HG02588 (cell line): ENCODE results near the gene BANP.
"Not testable (repeated sequence)": the region's sequence is repeated elsewhere in the genome, so short reads cannot be mapped to it uniquely, and the experiment has no call there.

ENCODE experiments used
- ATAC-seq: cut with Tn5 transposase; IDR thresholded peaks from one replicate; pipeline ENCODE4 v1.9.1; 2021; ENCODE audit warnings: mild to moderate bottlenecking, moderate library complexity; ENCODE audit not compliant: unreplicated experiment

BANP gene

DNA sequence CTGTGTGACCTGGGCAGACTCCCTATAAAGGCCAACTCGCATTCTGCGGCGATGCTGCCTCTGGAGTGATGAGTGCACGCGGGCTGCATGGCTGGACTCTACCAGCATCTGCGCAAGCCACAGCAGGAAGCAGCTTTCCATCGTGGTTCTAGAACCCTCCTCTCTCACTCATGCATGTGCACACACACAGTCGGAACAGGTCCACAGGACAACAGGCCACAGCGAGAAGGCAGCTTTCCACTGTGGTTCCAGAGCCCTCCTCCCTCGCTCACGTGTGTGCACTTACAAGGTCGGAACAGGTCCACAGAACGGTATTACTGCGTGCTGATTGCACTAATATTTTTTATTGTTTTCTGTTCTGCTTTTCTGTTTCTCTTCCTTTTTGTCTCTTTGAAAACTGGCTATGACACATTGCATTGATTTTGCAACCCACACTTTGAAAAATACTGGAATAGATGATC, 92.9 kb downstream of the BANP start:
- peak; percentile 46 for ATAC-seq

DNA sequence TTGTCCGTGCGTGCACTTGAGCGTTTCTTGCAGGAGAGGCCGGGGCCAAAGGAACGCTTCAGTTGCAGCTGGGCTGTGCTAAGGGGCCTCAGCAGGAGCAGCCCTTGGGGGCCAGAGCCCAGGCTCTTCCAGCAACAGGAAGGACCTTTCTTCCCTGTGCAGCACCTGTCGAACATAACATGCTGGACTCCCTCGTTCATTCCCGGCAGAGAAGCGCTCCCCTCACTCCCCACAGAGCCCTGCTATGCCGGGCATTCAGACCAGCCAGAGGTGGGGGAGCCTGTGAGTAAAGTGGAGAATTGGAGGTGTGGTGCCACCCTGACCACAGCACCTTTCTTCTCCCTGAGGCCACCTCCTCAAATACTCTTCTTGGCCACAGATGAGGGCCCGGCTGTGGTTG, 94.1 kb downstream of the BANP start:
- ATAC-seq, result not testable (repeated sequence)

DNA sequence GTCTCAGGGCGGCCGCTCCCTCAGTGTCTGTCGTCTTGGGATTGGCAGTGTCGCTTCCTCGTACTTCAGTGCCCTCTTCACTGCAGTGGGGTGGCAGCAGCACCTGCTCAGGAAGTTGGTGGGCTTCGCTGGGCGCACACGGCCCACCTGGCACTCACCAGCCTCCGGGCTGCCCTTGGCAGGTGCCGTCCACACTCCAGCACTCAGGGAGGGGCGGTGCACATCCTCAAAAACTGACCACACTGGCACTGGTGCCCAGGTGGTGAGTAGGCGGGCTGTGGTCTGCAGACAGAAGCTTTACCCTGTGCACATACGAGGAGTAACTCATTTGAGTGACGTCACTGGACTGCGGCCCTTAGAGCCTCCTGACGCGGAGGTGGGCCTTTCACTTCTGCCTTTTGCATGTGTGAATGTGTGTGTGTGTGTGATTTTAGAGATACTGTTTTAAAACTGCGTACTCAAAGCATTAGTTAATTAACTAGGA, 94.6 kb downstream of the BANP start:
- ATAC-seq, result peak; percentile 73

DNA sequence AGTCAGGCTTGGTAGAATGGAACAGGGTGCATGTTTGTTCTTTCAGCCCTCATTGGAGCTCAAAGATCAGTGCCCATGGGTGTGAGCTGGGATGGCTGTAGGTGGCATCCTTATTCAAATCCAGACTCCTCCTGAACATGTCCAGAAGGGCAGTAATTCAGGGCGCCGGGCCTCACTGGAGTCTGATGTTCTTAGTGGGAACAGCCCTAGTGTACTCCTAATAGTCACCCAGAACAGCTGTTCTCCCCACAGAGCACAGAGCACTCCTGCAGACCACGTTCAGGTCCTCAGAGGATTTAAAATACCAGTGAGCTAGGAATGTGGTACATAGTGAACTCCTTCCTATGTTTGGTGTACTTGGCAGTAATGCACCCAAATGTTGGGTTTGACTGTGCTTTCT, 96.2 kb downstream of the BANP start:
- no peak for ATAC-seq

DNA sequence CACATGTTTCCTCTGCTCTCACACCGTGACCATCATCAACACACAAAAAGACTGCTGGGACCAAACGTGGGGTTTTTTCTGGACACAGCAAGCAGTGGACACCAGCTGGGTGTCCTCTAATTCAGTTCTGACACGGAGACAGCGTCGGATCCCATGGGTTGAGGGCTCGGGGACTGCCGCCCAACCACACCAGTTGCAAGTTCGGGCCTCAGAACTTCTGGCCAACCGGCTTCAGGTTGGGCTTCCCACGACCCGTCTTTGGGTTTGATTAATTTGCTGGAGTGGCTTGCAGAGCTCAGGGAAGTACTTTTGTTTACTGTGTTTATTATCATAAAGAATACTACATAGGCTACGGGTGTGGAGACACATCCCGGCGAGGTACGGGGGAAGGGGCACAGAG, 97.8 kb downstream of the BANP start:
- ATAC-seq, result no peak

DNA sequence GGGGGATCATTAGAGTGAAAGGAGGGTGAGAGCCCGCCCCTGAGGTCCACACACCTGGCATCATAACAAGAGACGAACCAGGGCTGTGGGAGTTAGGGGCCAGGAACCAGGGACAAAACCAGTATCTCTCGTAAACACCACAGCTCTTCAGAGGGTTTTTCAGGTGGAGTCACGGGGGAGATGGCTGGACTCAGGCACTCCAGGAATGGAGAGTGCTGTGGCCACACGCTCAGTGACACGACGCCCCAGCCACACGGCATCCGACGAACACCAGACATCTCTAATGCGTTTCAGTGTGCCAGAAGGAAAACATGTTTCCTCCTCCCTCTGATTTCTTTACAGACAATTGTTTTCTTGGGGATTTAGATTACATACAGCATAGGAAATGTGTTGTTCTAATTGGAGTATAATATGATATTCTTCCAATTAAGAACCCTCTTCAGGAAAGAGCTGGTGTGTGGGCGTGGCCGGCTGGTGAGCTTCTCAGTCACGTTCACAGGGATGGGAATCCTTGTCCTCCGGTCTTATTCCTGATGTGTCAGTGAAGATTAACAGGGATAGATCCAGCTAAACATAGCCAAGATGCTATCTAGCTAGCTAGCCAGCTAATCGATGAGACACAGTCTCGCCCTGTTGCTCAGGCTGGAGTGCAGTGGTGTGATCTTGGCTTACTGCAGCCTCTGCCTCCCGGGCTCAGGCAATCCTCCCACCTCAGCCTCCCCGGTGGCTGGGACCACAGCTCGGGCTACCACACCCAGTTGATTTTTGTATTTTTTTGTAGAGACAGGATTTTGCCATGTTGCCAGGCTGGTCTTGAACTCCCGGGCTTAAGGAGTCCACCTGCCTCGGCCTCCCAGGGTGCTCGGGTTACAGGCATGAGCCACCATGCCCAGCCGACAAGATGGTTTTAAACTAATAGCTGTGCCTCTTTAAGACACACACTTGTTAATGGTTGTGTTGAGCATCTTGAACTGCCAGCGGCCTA, 98.6 kb downstream of the BANP start:
- ATAC-seq, result no peak

DNA sequence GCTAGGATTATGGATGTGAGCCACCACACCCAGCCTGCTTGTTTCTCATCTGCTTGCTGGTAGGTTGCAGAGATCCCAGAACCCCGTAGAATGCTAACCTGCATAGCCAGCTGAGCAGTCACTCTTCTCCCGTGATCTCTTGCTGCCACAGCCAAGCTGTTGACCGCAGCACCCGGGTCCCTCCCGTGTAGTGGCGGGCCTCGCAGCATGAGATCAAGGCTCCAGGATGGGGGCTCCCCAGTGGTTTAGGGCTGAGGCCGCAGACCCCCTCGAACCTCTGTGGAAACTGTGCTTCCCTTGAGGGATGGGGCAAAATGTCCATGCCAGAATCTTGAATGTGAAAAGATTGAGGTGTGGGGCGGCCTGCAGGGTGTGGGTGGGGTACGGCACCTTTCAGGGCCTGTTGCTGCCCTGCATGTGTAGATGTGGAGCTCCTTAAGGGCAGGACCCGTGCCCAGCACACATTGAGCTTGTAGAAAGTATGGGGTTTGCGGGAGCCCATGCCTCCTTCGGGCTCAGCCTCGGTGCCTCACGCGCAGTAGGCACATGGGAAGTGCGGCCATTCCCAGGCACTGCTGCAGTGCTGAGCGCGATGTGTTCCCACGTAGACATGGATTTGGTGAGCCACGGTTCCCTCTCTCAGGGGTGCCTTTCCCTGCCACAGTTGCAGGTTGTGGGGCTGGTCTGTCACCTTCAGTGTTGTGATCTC, 99.9 kb downstream of the BANP start:
- no peak for ATAC-seq

DNA sequence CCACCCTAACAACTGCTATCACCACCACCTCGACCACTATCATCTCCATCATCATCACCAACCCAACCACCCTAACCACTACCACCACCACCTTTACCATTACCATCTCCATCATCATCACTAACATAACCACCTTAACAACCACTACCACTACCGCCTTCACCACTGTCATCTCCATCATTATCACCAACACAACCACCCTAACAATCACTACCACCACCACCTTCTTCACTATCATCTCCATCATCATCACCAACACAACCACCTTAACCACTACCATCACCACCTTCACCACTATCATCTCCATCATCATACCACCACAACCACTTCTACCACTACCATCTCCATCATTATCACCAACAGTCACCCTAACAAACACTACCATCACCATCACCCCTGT, 101.4 kb downstream of the BANP start:
- no peak for ATAC-seq

DNA sequence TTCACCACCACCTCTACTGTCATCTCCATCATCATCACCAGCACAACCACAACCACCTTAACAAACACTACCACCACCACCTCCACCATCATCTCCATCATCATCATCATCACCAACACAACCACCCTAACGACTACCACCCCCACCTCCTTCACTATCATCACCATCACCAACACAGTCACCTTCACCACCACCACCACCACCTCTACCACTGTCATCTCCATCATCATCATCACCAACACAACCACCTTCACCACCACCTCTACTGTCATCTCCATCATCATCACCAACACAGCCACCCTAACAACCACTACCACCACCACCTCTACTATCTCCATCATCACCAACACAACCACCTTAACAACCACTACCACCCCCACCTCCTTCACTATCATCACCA, 102.2 kb downstream of the BANP start:
- ATAC-seq, result not testable (repeated sequence)

DNA sequence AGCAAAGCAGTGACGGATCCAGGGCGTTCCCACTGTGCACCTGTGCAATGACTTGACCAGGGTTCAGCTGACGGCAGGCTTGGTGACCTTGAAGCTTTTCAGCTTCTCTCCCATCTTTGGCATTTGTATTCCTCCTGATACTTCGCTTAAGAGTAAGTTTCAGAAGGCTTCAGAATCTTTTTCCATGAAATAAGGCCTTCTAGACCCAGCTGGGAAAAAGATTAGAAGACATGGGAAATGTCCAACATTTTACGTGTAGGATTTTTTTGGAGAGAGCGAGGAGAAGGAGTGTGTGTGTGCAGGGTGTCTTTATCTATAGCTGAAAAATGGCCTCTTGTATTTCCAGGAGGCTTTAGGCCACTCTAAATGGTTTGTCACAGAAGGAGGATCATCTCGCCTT, 104.1 kb downstream of the BANP start:
- ATAC-seq, result no peak

DNA sequence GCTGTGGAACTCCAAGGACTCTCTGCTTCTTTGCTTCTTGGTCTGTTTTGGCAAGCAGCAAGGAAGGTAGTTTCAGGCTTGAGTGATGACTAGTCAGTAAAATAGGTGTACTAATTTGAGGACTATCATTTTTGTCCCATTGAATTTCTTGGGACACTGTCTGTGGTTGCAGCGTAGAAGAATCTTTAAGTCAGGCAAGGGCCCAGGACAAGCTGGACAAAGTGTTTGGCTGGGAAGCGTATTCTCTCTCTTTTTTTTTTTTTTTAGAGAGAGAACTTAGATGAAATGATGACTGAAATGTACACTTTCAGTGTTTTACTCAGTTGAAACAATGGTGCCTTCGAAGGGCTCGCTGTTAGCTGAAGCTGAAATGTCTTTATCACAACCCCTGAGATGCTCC, 105.0 kb downstream of the BANP start:
- no peak for ATAC-seq

DNA sequence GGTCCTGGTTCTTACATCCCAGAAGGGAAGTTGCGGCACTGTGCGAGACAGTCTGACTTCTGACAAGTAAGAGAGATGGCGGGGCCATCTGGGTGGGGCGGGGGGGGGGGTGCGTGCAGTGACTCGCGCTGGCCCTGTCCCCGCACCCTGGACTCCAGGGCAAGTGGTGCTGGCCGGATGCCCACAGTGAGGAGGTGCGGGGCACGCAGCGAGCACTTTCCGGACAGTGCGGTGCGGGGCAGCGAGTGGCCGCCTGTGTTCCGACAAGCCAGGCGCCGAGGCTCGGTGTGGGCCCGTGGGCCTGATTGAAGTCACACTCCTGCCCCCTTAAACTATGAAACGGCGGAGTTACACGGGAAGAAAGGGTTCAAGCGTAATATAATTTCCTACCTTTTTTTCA, 106.4 kb downstream of the BANP start:
- no peak for ATAC-seq

DNA sequence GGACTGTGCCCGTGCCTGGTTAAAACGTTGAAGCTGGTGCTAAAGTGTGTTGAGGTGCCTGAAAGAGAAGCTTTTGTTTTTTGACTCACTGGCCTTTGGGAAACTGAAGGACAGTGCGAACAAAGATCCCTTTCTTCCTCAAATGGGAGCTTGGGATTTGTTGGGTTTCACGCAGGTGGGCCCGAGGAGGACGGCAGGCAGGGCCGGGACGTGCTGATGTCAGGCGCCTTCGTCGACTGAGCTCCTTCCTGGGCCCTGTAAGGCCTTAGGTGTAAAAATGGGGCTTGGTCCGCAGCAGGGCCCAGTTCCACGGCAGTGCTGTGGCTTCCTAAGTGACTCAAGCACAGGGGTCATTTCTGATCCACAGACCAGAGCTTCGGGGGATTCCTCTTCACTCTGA, 106.9 kb downstream of the BANP start:
- ATAC-seq, result no peak

DNA sequence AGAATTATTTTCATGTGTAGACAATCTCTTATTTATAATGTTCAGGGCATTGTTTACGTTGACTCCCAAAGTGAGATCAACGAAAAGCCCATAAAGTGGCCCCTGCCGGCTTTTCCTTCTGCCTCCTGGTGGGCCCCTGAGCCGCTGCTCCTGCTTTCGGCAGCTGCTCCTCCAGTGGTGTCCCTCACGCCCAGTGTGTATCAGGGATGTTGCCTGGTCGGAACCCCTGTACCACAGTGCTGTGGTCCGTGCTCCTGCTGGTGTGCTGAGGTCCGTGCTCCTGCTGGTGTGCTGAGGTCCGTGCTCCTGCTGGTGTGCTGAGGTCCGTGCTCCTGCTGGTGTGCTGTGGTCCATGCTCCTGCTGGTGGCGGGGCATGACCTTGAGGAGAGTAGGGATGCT, 107.6 kb downstream of the BANP start:
- ATAC-seq, result no peak

DNA sequence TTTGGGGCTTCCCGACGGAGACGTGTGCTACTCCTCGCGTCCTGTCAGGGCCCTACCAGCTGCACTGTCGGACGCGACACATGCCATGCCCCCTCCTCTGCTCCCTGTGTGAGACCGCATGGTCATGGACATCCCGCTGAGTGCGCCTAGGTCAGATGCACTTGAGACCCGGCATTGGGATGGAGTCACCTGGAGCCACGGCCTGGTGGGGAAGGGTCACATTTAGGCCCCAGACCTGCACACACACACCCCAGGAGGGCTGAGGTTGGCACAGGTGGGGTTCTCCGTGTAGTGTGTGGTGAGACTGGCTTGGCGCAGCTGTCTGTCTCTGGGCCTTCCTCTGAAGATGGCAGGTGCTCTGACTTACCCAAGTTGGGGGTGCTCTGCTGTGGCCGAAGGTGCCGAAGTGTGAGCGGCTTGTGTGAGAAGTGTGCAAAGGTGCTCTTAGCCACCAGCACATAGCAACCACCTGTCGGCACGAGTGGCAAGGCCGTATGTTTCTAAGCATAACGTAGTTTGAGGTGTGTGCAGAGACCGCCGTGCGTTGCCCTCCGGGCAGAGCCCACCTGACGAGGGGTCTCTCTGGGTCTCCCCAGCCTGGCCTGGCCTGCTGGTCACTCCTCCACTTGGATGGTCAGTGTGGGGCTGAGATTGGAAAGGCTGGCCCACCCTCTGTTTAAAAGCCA, 108.6 kb downstream of the BANP start:
- no peak for ATAC-seq

DNA sequence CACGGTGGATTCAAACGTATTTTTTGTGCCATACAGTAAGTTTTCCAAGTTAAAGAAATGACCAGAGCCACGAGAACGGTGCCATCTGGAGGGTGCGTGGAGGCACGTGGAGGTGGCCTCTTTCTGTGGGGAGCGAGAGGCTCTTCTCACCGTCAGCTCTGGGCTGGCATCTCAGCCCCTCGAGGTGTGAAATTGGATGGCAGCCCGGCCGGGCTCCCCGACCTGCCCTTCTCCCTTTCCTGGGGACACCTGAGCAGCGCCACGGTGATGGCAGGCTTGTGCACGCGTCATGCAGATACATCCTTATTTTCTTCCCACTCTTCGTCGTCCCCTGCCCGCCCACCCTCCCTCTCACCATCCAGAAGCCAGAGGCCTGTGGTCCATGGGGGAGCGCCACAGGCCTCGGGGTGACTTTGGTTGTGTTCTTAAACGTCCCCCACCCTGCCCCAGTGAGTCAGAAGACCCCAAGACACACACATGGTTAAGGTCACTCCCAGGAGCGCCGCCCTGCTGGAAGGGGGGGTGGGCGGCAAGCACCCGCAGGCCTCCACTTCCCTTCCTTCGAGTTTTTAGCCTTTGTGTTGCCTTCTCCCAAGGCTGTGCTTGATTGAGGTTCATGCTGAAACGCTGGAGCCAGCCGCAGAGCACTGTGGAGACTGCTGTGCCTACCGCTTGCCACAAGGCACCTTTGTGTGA, 109.4 kb downstream of the BANP start:
- no peak for ATAC-seq

DNA sequence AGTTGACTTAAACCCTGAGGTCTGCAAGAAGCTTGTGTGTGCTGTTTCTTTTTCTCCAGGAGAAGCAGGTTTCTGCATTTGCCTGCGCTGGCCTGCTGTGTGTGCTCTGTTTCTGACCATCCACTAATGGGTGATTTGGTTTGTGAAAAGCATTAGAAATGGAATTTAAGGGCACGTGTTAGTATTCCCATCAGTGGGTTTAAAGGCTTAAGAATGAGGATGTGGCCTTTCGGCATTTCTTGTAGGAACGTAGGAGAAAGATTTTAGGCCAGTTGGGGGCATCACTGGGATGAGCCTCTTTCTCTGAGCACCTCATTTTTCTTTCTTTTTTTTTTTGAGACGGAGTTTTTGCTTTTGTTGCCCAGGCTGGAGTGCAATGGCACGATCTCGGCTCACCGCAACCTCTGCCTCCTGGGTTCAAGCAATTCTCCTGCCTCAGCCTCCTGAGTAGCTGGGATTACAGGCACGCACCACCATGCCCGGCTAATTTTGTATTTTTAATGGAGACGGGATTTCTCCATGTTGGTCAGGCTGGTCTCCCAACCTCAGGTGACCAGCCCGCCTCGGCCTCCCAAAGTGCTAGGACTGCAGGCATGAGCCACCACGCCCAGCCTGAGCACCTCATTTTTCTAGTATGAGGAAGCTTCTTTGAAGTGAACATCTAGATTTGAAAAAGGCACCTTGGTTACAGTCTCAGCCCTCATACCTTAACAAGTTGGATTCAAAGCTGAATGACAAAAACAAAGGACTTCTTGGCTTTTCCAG, 110.3 kb downstream of the BANP start:
- ATAC-seq, result no peak

DNA sequence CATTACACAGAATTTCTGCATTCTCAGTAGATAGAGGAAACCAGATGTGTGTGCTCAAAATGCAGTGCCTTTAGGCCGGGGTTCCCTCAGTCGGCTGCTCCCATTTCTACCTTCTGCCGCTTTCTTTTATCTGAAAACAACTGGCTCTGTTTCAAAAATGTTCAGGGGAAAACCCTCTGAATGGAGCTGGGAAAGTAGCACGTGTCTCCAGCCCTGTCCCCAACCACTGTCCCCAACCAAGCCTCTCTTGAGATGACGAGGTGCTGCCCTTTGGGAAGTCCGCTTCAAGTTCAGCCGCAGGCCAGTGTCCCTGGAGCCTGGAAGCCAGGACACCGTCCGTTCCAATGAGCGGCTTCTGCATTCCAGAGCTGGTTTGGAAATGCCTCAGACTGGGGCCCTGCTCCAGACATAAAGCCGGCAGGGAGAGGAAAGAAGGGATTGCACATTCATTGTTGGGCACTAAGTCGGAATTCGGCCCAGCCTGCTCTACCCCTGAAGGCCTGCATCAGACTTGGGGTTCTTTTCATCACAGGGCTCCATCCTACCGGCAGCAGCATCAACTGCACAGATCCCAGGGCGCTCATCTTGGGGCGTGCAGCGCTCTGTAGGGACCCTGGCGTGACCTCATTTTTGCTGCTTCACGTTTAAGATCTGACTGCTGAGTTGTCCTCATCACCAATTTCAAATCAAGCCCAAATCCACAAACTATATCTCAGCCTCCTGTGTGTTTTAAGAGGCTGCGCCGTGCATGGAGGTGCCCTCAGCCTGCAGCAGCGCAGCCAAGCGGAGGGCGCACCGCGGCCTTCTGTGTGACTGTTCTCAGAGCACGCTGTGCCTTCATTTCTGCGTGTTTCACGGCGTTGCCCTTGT, 111.3 kb downstream of the BANP start:
- ATAC-seq, result no peak

DNA sequence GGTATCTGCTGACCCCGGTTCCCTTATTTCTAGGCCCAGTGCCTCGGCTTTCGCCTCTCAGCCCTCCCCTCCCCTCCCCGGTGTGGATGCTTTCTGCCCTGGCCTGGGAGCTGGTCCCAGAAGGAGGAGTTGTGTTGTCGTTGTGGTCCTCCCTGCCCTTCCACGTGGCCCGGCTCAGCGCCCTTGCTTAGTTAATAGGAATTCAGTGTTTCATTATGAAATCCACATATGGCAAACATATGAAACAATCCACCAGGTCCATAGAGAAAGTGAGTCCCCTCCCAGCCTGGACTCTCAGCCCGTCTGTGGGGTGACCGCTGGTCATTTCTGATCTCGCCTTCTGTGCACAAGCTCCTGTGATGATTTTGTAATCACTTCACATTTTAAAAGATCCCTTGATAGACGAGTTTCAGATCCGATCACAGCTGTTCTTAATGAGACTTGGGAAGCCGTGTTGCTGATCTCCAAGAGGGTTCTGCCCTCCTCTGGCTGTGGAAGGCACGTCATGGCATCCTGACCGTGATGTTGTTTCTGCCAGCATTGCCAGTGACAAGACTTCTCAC, 112.1 kb downstream of the BANP start:
- no peak for ATAC-seq
